NCI-H2196 (cell line): ENCODE data around the gene FAM107B.
"Not testable (repeated sequence)": the region's sequence is repeated elsewhere in the genome, so short reads cannot be mapped to it uniquely, and the experiment has no call there.

Experiments
- DNase-seq: peaks from one replicate; lab custom pipeline; 2025; ENCODE audit not compliant: unreplicated experiment; lab: John Stamatoyannopoulos, UW

Gene FAM107B

DNA sequence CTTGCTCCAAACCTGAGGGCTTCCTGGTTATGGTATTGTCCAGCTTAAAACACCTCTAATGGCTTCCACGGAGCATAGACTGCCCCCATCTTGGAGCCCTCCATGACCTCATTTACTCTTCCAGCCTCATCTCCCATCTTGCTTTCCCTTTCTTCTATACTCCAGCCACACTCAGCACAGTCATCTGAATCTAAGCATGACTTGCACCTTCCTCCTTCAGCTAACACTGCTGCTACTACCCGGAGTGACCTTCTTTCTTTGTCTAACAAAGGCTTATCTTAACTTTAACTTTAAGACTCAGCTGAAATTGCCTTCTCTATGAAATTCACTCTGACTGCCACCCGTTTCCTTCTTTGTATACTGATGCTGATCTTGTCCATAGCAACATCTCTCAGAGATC, 135.1 kb downstream of the FAM107B start:
- no peak for DNase-seq

DNA sequence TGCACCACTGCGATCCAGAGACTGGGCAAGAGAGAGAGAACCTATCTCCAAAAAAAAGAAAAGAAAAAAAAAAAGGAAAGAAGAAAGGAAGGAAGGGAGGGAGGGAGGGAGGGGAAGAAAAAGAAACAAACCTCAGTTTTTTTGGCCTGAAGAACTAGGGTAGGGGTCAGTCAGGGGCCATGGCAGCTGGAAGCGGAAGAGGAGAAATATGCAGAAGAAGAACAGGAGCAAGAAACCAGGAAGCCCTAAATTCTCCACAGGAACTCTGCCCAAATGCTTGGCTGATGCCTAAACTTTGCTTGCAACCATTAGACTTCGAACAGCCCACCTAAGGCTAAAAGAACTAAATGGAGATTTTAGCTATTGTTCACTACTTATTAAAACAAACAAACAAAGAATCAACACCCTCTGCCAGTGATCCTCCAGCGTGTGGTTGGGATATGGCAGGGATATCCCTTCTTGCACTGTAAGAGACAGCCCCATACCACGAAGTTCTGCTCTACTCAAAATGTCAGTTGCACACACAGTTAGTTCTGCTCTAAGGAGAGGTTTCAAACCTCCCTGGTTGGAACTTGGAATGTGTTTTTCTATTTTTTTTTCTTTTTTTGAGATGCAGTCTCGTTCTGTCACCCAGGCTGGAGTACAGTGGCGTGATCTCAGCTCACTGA, 139.5 kb downstream of the FAM107B start:
- DNase-seq: no peak

DNA sequence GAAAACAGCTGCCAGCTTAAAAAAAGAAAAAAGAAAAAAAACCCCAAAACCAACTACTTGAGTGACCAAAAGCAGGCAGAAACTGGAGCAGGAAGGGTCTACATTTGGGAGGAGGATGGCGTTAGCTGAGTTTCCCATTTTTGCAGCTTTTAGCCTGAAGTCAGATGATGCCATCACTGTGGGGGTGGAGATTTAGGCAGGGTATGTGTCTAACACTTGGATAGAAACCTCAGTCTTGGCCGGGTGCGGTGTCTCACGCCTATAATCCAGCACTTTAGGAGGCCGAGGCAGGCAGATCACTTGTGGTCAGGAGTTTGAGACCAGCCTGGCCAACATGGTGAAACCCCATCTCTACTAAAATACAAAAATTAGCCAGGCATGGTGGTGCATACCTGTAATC, 140.1 kb downstream of the FAM107B start:
- DNase-seq: not testable (repeated sequence)

DNA sequence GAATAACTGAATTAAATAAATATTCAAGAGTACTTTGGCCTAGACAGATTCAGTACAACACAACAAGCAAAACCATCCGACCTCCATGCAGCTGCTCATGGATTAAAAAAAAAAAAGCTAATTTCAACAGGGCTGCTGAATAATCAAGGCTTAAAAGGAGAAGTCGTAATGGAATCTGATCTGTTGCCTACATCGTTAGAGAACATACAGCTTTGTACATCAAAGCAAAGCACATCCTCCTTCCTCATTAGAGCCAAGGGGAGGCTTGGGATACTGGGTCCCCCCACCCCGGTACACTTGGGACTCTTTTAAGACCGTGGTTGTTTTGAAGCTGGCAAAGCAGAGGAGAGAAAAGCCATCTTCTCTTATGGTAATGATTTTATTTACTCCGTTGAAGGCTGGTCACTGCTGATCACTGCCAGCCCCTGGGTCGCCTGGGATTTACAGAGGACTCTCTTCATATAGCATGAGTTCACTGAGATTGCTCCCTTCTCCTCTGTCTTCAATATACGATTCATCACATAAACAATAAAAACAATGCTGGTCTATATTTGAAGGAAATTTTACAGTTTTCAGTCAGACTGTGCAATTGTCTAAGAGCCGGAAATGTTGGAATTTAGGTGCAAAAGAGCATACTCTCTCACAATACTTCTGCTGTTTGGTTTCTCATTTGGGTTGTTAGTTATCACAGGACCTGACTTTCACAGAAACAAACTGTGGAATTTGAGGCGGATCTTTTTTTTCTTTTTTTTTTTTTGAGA, 148.8 kb downstream of the FAM107B start:
- no peak for DNase-seq

DNA sequence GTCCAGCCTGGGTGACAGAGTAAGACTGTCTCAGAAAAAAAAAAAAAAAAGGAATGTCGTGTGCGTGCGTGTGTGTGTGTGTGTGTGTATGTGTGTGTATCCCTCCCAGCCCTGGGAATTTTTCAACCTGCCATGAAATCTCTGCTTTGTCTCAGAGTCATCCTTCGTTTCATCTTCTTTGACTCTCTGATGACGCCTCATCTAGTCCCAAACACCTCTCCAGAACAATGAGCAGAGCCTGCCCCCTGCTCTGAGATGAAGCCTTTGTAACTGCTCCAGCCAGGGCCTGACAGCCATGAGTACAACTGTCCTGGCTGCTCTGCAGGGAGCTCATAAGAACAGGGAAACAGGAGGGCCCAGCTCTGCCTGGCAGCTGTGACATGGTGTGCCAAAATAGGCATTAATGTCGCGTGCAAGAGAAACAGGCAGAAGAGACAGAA, 149.5 kb downstream of the FAM107B start:
- DNase-seq: peak; percentile 11

DNA sequence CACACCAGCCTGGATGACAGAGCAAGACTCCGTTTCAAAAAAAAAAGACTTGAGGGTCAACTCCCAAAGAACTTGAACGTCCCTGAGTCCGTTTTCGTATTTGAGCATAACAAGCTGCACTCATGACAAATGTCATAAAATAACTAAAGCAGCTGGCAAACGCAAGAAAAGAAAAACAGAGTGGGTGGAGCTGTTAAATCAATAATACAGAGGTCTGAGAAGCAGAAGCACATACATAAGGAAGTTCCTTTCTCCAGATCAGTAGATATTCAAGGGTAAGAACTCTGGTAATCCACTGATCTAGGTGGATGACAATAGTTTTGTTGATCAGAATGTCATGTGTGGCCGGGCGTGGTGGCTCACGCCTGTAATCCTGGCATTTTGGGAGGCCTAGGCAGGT, 150.1 kb downstream of the FAM107B start:
- no peak for DNase-seq

DNA sequence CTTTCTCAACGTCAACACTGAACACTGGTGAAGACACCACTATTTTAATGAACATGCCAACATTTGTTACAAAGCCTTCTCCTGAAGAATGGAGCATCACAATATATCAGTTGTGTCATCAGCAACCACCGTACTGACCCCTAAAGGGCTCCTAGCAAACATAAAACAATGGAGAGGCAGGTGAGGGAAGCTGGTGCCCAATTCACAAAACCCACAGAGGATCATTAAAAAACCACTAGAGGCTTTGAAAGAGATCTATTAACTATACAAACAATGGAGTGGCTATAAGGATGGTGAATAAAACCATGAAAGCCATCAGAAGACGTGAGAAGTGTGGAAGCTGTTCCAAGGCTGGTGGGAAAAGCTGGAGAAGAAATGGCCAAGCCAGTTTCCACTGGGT, 150.8 kb downstream of the FAM107B start:
- DNase-seq: peak; percentile 50

DNA sequence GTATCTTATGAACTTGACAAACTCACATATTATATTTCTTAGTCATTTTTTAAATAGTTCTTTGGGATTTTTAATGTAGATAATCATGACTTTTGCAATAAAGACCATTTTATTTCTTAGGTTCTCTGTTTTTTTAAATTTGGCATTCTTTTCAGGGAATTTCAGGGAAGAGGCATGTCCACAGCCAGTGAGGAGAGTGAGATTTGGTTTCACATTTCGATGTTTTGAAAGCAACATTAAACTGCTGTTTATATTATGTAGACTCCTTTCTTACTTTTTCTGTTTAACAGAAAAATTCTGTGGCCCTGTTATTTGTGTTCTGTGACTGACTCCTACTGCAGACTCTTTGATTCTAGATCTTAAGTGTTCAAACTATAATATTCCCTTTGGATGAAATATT, 153.7 kb downstream of the FAM107B start:
- DNase-seq: no peak

DNA sequence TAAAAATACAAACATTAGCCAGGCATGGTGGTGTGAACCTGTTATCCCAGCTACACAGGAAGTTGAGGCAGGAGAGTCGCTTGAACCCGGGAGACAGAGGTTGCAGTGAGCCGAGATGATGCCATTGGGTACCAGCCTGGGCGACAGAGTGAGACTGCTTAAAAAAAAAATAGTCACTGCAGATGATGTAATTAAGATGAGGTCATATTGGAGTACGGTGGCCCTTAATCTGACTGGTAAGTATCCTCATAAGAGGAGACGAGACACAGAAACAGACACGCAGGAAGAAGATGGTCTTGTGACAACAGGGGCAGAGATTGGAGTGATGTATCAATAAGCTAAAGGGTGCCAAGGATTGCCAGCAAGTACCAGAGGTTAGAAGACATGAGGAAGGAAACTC, 156.0 kb downstream of the FAM107B start:
- no peak for DNase-seq

DNA sequence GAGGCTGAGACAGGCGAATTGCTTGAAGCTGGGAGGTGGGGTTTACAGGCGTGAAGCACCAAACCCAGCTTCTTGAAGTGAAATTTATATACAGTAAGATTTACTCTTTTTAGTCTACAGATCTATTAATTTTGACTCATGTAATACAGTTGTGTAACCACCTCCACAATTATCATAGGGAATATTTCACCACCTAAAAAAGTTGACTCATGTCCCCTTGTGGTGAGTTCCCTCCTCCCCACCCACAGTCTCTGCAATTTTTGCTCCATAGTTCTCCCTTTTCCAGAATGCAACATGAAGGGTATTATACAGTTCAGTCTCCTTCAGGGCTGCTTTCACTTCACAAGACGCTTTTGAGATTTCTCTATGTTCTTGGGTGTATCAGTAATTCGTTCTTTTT, 156.8 kb downstream of the FAM107B start:
- DNase-seq: no peak

DNA sequence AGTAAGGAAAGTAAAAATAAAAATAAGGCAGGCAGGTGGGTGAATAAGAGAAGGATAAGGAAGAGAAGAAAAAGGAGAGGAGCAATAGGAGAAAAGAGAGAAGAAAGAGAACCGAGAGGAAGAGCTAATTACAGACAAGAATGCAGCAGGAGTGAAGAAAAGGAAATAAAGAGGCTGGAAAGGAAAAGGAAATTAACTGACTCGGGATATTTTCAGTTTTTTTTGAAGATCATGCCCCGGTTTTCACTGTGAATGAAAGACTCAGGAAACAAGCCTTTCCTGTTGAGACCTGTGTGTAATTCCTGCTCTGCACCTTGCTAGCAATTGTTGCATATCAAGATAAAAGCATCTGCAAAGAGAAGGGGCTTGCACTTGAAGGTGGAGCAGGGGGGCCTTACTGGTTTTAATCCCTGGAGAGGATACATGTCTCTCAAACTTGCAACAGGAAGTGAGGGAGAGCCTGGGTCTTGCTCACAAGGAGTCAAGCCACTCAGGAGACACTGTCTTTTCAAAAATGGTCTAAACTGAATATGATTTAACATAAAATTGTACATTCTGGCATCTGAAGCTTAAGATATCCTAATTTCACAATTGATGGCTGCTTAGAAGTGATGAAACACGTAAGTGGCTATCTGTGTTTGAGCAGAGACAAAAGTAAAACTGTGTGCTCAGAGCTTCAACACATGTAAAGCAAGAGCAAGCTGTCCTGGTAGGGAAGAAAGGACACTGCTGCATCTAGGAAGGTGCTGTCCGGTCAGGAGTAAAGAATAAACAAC, 157.6 kb downstream of the FAM107B start:
- no peak for DNase-seq

DNA sequence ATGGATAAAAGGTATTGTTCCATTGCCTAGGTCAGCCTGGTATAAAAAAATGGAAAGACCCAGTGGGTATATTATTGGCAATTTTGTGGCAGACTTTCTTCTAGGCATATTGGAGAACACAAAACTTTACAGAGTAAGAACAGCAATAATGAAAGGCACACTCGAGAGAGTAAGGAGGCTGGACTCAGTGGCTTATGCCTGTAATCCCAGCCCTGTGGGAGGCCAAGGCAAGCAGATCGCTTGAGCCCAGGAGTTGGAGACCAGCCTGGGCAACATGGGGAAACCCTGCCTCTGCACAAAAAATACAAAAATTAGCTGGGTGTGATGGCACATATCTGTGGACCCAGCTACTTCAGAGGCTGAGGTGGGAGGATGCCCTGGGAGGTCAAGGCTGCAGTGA, 158.2 kb downstream of the FAM107B start:
- DNase-seq: no peak

DNA sequence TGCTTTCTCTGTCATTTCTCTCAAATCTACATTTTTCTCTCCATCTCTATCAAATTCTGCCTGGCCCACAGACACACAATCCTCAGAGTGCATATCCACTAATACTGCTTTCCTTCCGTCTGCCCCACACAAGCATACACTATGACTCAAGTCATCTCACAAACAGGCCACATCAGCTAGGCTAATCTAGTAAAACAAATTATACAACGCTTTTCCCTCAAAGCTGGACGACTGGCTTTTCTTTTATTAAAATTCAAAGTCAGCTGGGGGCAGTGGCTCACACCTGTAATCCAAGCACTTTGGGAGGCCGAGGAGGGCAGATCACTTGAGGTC, 161.1 kb downstream of the FAM107B start:
- no peak for DNase-seq

DNA sequence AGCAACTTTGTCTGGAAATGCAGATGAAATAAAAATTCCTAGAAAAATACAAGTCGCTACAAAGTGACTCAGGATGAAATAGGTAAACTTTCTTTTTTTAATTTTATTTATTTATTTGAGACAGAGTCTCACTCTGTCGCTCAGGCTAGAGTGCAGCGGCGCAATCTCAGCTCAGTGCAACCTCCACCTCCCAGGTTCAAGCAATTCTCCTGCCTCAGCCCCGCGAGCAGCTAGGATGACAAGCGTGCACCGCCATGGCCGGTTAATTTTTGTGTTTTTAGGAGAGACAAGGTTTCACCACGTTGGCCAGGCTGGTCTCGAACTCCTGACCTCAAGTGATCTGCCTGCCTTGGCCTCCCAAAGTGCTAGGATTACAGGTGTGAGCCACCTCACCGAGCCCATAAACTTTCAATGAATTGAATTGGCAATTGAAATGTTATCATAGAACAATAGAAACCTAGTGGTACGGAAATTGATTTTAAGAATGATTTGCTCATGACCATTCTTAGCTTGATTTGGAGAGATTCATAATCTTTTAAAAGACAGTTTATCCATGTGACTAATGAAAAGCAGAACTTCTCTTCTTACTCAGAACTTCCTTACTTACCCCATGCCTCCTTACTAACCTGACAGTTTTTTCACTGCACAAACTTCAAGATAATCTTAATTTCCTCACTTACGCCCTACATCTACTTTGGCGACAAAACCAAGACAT, 161.7 kb downstream of the FAM107B start:
- no peak for DNase-seq

DNA sequence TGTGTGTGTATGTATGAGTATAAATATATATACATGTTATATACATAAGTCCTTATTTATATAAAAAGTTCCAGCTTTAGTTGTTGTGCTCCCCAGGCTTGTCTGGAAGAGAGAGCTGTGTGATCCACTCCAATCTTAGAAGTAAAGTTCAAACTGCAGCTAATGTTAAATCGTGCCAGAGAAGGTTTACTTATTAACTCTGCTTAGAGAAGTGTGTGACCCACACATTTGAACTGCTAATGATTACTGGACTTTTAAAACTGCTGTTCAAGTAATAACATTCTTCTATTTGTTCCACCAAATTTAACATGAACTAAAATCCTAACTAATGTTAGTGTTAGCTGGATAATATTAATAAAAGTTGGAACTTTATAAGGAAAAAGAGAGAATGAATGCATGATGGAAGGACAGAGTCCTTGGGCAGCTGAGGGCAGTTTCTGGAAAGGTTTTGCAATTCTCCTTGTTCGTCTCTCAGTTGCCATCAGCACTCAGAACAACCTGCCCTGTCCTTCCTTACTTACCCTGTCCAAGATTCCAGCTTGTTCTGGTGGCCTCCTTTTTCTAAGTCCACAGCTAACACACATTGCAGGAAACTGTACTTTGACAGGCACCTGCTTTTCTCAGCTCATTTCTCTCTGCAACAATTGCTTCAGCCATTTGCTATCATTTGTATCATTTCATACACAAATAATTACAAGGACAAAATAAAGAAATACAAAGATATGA, 162.6 kb downstream of the FAM107B start:
- DNase-seq: no peak

DNA sequence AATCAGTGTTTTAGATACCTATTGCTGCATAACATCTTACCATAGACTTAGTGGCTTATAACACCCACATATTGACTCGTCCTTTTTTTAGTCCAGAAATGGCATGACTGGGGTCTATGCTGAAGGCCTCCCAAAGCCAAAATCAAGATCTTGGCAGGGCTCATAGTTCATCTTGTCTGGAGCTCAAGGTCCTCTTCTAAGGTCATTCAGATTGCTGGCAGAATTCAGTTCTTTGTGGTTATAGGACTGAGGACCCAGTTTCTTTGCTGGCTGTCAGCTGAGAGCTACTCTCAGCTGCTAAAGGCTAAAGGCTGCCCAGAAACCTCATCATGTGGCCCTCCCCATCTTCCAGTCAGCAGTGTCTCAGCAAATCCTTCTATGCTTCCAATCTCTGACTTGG, 165.5 kb downstream of the FAM107B start:
- no peak for DNase-seq

DNA sequence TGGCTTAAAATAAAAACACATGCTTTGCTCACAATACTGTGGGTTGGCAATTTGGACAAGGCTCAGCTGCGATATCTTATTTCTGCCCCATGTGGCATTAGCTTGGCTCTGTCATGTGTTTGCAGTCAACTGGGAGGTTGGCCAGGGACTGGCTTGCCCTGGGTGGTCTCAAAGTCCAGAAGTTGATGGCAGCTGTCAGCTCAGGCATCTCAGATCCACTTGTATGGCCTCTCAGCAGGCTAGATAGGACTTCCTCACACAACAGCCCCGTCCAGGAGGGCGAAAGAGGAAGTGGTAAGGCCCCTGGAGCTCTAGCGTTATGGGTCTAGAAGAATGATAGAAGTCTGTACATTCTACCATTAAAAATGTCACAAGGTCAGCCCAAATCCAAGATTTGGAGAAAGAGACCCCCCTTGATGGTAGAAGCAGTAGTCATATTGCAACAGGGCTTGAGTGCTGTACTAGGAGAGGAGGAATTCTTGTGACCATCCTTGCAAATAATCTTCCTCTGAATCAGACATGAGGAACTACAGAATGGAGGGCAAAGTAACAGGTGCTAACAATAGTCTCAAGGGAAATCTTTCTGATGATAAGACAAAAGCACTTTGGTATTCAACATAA, 166.2 kb downstream of the FAM107B start:
- DNase-seq: no peak

DNA sequence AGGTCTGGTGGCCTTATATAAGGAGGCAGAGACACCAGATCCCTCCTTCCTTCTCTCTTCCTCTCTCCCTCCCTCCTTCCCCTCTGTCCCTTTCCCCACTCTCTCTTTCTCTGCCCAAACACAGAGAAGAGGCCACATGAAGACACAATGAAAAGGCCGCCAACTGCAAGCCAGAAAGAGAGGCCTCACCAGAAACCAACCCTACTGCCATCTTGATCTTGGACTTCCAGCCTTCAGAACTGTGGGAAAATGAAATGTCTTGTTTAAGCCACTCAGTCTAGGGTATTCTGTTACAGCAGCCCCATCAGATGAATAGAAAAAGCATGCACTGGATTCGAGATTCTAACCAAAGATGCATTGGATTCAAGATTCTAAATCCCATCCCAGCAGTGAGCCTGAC, 168.1 kb downstream of the FAM107B start:
- no peak for DNase-seq

DNA sequence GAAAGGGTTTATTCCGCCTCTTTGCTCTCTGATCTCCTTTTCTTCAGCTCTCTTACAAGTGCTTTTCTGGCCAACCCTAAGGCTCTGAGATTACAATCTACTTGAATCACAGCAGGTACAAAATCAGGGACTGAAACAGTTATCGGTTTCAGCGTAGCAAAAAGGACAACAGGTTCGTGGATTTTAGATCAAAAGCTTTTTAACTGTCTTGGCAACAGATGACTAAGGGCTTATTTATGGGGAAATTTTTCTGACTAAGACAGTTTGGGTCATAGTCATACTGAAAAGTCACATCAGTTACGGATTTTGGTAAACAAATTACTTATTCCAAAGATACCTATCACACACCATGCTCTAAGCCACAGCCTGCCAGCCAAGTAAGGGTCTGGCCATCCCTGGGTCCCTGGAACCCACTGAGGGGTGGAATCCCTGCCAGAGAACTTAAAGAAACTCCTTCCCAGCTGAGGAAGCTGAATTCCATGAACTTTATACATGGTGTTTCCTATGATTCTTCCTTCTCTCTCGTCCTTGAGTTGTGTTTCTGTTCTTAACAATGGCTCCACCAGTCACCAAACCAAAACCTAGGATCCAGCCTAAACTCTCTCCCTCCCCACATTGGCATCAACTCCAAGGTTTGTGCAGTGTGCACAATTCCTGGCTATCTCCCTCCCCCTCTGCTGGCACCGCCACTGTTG, 169.3 kb downstream of the FAM107B start:
- no peak for DNase-seq
